Sciatic nerve (tissue), 2 donors: ENCODE data around the gene HS2ST1. TPM values are rescaled to one million over a fixed set of nuclear protein-coding genes. Genes with fewer than 3 reads are reported as not detected.

Experiments used
- ATAC-seq: fragments of 200-7000 bp; cut with Tn5 transposase; one replicate; pipeline ENCODE4 v1.9.1; 2020; ENCODE audit warnings: mild to moderate bottlenecking, moderate library complexity
- DNase-seq: peaks from one replicate; pipeline ENCODE4 v3.0.0-alpha.2; 2020; ENCODE audit warnings: low spot score
- intact Hi-C: fragments of 100-400 bp; cut with DNase I; formaldehyde crosslinking; loops from one replicate; pipeline ENCODE4 v1.14.2; 2022
- total RNA-seq: library from RNA; stranded (reverse); fragmentation: NEBNext Ultra II Directional; extraction: Animal tissue kit (Norgen Biotek cat#: 25700); gene quantifications from one replicate; pipeline ENCODE4 v1.2.1, GENCODE V29; 2021
- donor health status: DM: no; HTN: no; CAD: no.
- donor health status: DM: no; HTN: no; CAD: no.

Gene HS2ST1
- total RNA-seq, 1 donor from 2014 or later = 22.1 TPM

DNA sequence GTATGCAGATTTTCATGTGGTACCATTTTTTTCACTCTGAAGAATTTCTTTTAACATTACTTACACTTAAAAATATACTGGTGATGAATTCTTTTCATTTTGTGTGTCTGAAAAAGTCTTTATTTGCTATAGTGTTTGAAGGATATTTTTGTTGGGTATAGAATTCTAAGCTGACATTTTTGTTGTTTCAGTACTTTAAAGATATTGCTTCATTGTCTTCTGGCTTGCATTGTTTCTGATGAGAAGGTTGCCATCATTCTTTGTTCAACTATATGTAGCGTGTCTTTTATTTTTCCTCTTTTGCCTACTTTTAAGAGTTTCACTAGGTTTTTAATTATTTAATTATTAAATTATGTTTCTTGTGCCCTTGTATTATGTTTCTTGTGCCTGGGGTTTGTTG, 8.0 kb downstream of the HS2ST1 start:
- intact Hi-C loops = loop anchor here (2.0 kb wide), 1 partner anchor 34 kb away; no protein-coding TSS in a partner anchor
- ATAC-seq (no peak), DNase-seq (no peak)

- ATAC-seq (no peak), DNase-seq (no peak)
- intact Hi-C loops = no loop called here
Measured at GRCh38 chr1:86924324-86924960, 10.0 kb downstream of the HS2ST1 start.

DNA sequence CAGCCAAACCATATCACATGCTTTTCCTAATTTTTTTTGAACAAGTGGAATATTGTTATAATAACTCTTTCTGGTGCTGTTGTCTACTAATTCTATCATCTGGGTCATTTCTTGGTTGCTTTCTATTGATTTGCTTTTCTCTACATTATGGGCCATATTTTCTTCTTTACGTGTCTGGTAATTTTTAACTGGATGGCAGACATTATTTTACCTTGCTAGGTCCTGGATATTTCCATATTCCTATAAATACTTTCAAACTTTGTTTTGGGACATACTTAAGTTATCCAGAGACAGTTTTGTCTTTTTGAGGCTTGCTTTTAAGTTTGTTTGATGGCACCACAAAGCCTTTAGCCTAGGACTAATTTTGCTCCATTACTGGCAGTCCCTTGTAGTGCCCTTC, 11.3 kb downstream of the HS2ST1 start:
- intact Hi-C loops = no loop called here
- no peak for DNase-seq

DNA sequence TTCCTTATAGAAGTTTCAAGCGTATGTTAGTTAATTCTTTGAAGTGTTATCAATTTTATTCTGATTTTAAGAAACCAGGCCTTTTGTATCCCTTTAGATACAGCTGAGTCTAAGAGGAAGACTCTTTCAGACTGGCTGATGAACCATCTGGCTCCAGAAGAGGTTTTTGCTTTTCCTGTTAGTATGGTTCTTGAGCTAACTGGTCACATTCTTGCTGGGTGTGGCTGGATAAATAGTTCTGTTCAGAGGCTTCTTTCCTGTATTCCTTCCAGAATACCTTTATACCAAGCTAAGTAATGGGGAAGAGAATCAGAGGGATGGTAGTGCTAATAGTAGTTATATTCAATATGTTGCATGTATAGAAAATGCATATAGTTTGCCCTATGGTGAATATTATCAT, 12.4 kb downstream of the HS2ST1 start:
- intact Hi-C loops = no loop called here
- no peak for DNase-seq
- no peak for ATAC-seq

More for the DNA sequence above, 11.3 kb downstream of the HS2ST1 start:
- no peak for ATAC-seq

DNA sequence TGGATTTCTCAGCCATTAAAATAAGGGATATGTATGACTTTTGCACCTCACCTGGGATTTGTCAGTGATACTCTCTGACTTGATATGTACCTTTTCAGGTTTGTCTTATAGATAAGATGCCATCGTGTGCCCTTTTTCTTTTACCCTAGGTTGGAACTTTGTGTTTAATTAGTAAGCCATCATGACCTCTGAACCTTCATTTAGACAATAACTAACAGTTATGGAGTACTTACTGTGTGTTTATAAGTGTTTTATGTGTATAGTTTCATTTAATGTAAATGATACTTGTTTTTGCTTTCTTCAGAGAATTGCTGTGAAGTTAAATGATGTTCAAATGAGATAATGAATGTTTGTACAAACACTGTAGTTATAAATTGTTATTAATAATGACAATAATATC, 14.4 kb downstream of the HS2ST1 start:
- intact Hi-C loops = no loop called here
- ATAC-seq (no peak), DNase-seq (no peak)

GRCh38 chr1:86933051-86933450, 18.6 kb downstream of the HS2ST1 start:
- DNase-seq (no peak), ATAC-seq (no peak)
- intact Hi-C loops = no loop called here

DNA sequence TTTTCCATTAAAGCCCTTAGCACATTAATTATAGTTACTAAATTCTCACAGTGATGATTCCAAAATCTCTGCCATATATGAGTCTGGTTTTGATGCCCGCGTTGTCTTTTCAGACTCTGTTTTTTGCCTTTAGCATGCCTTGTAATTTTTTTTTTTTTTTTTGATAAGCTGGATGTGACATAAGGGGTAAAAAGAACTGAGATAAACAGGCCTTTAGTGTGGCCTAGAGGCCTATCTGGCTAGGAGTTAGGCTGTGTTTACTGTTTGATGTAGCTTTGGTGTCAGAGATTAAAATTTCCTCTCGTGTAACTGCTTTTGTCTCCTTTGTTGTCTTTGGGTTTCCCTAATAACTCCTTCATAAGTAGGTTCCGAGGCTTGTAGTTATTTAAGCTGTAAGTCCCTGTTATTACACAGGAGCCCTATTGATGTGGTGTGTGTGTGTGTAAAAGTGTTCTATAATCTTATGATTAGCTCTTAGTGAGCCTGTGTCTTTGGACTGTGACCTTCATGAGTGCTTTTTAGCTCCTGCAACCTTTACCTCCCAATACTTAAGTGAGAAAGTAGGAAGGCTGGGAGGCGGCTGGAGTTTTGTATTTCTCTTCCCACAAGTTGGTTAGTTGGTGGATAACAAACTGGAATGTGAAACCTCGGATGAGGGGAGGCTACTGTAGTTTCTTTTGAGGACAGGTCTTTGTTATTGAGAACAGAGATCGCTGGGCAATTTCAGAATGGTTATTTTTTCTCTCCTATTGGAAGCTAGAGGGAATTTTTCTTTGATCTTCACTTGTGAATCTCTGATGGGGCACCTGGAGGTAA, 19.3 kb downstream of the HS2ST1 start:
- intact Hi-C loops = no loop called here
- DNase-seq (no peak), ATAC-seq (no peak)

GRCh38 chr1:86938450-86938849, 24.0 kb downstream of the HS2ST1 start:
- DNase-seq (no peak), ATAC-seq (no peak)
- intact Hi-C loops = no loop called here

- intact Hi-C loops = no loop called here
- DNase-seq = no peak
- ATAC-seq = no peak
Measured at GRCh38 chr1:86938855-86939254, 24.4 kb downstream of the HS2ST1 start.

DNA sequence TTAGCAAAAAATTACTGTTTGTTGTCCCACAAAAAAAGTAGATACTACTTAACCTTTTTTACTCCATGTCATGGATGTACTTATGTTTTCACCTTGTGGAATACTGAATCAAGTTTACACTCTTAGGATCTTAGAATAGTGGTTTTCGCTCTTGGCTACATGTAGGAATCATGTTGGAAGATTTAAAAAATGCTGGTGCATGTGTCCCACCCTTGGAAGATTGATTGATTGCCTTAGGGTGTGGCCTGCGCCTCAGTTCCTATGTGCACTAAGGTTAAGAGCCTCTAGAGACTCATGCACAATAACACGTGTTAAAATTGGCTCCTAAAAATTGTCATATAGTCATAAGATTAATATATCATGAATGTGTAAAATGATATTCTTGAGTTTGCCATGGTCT, 25.0 kb downstream of the HS2ST1 start:
- no peak for DNase-seq
- no peak for ATAC-seq
- intact Hi-C loops = no loop called here

DNA sequence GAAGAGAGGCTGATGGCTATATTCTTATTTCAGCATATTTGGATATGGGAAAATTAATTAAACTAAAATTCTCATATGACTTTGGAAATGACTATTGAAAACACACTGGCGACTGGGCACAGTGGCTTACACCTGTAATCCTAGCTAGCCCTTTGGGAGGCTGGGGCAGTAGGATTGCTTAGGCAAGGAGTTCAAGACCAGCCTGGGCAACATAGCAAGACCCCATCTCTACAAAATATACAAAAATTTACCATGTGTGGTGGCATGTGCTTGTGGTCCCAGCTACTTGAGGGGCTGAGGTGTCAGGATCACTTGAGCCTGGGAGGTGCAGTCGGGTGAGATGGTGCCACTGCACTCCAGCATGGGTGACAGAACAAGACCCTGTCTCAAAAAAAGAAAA, 26.2 kb downstream of the HS2ST1 start:
- DNase-seq (no peak), ATAC-seq (no peak)
- intact Hi-C loops = no loop called here

DNA sequence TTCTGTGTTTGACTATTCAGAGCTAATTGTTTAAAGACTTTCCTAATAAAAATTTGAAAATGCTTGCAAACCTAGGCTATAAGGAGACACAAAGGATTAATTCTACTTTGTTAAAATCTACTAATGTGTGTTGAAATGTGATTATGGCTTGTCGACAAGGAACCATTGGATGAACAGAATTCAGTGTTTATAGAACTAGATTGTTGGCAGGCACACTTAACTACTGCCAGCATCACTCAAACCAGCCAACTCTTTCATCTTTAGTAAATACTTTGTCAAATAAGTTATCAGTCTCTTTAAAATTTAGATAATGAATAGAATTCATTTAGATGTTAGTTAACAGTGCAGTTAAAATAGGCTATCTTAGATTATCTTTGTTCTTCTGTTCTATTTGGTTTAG, 27.6 kb downstream of the HS2ST1 start:
- no peak for DNase-seq
- ATAC-seq = no peak
- intact Hi-C loops = no loop called here

- intact Hi-C loops = no loop called here
- no peak for ATAC-seq
Measured at GRCh38 chr1:86942743-86943142, 28.3 kb downstream of the HS2ST1 start.

GRCh38 chr1:86948212-86948611, 33.8 kb downstream of the HS2ST1 start:
- intact Hi-C loops = no loop called here
- DNase-seq (no peak), ATAC-seq (peak; percentile 62)

More at GRCh38 chr1:86942743-86943142, 28.3 kb downstream of the HS2ST1 start:
- DNase-seq = no peak

DNA sequence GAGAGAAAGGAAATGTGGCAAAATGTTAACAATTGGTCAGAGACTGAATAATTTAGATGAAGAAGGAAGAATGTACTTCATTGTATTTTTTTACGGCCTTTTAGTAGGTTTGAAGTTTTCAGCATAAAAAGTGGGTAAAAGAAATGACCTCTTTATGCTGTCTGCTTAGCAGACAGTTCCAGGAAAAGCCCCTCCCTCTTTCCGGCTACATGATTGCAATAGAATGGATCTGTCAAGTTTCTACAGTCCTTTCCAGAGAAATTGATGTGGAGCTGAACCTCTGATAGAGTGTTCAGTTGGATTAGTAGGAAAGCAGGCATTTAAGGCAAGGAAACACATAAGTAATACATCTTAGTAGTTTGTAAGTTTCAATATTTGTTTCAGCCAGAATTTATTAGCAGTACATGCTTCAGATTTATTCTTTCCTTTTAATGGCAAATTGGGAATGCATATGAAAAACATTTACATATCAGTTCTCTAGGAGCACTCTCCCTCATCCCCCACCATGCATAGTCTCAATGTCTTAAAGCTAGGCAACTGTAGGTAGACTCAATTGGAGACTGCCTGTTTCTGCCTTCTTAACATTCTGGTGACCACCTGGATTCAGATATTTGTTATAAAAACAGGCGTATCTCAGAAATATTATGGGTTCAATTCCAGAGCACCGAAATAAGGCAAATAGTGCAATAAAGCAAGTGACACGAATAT, 36.4 kb downstream of the HS2ST1 start:
- intact Hi-C loops = no loop called here
- no peak for DNase-seq
- ATAC-seq = no peak

GRCh38 chr1:86951430-86951829, 37.0 kb downstream of the HS2ST1 start:
- ATAC-seq = no peak
- intact Hi-C loops = no loop called here
- DNase-seq = no peak

GRCh38 chr1:86953167-86953566, 38.7 kb downstream of the HS2ST1 start:
- ATAC-seq (no peak), DNase-seq (no peak)
- intact Hi-C loops = no loop called here

- DNase-seq (no peak), ATAC-seq (no peak)
- intact Hi-C loops = no loop called here
Measured at GRCh38 chr1:86955678-86956077, 41.2 kb downstream of the HS2ST1 start.

GRCh38 chr1:86956221-86956620, 41.8 kb downstream of the HS2ST1 start:
- intact Hi-C loops = no loop called here
- DNase-seq (no peak), ATAC-seq (no peak)

DNA sequence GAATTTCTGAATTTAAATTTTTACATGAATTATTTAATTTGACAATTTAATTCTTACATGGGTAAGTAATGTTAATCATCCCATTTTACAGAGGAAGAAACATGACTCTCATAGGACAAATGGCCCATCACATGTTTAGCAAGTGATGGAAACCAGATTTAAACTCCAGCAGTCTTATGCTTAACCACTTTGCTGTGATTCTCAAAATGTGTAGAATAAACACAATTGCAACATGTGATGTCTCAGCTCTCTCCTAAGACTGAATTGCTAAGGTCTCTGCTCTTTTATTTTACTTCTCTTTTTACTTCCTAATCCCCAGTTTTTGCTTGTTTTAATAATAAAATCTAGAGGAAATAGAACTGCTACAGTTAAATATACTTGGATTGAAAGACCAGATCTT, 42.8 kb downstream of the HS2ST1 start:
- ATAC-seq (no peak), DNase-seq (no peak)
- intact Hi-C loops = no loop called here
